ENCODE measurements around the gene TEX48.
A peak's percentile ranks its signal among the peaks of the same experiment; 100 is the strongest.

The TEX48 gene

GRCh38 chr9:114619191-114619761, 62.7 kb downstream of the TEX48 start:
- DNase-seq = peak; percentile 68 to 73 (median 69)

GRCh38 chr9:114616684-114617520, 65.1 kb downstream of the TEX48 start:
- peak; percentile 94 to 97 (median 96) for DNase-seq
